ENCODE data around the gene CAMK1D. TPM values are rescaled to one million over a fixed set of nuclear protein-coding genes. Genes with fewer than 3 reads are reported as not detected.
A peak's percentile ranks its signal among the peaks of the same experiment; 100 is the strongest.

Gene CAMK1D
- total and polyA plus RNA-seq, 9 donors: 1.9 to 7.4 (median 3.9) TPM

DNA sequence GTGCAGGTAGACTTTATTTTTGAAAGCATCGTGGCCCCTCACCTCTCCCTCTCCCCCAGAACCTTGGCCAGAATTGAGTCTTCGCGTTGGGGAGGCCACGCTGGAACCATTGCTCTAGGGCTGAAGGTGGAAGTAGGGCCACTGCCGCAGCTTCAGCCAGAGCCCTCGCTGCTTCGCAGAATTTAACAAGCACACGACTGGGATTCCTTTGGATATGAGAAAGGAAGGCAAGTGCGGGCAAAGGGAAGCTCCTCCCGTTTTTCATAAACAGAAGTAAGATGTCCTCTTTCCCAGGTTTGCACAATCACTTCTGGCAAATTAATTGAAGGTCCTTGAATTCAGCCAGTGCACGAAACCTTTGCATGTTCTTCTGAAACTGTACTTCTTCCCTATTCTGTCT lies 484.1 kb downstream of the CAMK1D start:
- WGBS (ENCODE audit: insufficient coverage): 79% methylated on average over 4 of the region's 11 CpGs
- no peaks in the 10 kb centered on the region for H3K9me3 ChIP-seq (replicated peaks; ENCODE audit: control insufficient read depth, low read depth, low read length)
- no peaks in the 10 kb centered on the region for H3K36me3 ChIP-seq (ENCODE audit: control insufficient read depth, insufficient read depth, low read length)
- no peak for DNase-seq
- peaks cover 2% of the 10 kb centered on the region for H3K27me3 ChIP-seq (ENCODE audit: control insufficient read depth, insufficient read depth, low read length)
- no peak overlapping the region for H3K4me3 ChIP-seq (ENCODE audit: low read length)
- peaks cover 3% of the 10 kb centered on the region for H3K4me1 ChIP-seq (ENCODE audit: control insufficient read depth, insufficient read depth, low read length)
- no peak overlapping the region for H3K27ac ChIP-seq (ENCODE audit: low read length)

DNA sequence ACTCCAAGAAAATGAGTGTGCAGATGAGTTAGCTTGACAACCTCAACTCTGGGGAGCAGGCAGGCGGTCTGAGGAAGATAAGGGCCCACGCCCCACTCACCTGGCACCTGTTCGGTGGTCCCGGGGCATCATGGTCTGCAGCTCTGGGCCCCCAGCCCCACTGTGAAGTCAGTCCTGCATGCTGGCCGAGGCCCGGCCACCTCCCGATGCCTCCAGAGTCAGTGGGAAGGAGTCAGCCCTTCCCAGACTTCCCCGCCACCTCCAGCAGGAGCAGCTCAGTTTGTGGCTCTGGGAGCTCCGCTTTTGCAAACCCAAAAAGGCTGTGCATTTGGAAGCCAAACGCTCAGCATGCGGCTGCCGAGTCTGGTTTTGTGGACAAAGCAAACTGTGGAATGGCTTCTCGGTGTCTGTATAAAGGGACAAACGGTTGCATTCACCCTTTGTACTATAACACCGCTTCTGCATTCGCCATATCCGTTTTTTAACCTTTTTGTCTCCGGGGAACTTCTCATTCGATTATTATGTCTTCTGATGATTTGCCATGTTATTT lies 484.8 kb downstream of the CAMK1D start:
- Histone ChIP-seq H3K4me3 (ENCODE audit: low read length) (no peak overlapping the region), H3K36me3 (ENCODE audit: control insufficient read depth, insufficient read depth, low read length) (no peaks in the 10 kb centered on the region), H3K4me1 (ENCODE audit: control insufficient read depth, insufficient read depth, low read length) (peaks cover 5% of the 10 kb centered on the region), H3K27ac (ENCODE audit: low read length) (no peak overlapping the region), H3K27me3 (ENCODE audit: control insufficient read depth, insufficient read depth, low read length) (peaks cover 2% of the 10 kb centered on the region), H3K9me3 (replicated peaks; ENCODE audit: control insufficient read depth, low read depth, low read length) (no peaks in the 10 kb centered on the region)
- DNase-seq: no peak
- 87% methylated on average over 14 of the region's 19 CpGs for WGBS (ENCODE audit: insufficient coverage)

DNA sequence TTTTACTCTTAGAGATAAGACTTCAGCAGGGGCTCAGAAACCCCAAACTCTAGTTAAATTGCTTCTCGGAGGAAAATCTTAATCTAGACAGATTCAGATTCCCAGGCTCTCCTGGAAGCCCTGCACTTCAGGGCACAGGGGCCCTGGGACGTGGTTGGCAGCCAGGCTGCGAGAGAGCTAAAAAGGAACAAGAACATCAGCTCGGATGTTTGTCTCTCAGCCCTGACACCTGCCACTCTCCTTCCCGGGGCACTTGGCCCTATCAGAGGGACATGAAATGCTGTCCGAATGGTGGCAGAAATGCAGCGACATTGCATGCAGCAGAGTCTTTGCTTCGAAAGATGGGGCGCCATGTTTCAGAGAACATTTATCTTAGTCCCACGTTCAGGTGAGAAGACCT lies 485.4 kb downstream of the CAMK1D start:
- H3K36me3 ChIP-seq (ENCODE audit: control insufficient read depth, insufficient read depth, low read length): no peaks in the 10 kb centered on the region
- H3K9me3 ChIP-seq (replicated peaks; ENCODE audit: control insufficient read depth, low read depth, low read length): no peaks in the 10 kb centered on the region
- H3K4me1 ChIP-seq (ENCODE audit: control insufficient read depth, insufficient read depth, low read length): peaks cover 9% of the 10 kb centered on the region
- H3K27ac ChIP-seq (ENCODE audit: low read length): no peak overlapping the region
- DNase-seq: no peak
- 78% methylated on average over 10 of the region's 10 CpGs for WGBS (ENCODE audit: insufficient coverage)
- H3K27me3 ChIP-seq (ENCODE audit: control insufficient read depth, insufficient read depth, low read length): peaks cover 2% of the 10 kb centered on the region
- H3K4me3 ChIP-seq (ENCODE audit: low read length): no peak overlapping the region

DNA sequence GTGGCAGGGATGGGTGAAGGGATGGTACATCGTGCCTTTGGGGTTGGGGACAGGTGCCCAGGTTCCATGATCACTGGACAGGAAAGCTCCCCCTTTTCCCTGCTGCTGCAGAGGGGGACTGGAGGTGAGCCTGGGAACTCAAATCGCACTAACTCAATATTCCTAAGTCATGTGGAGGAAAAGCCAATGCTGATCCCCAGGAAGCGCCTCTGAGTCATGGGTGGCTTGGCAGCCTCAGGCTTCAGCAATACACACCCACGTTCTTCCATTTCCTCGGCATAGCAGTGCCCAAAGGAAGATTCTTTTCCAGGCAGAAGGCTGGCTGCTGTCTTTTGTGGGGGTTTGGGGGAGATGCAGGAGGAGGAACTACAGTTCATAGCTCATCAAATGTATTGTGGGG lies 486.4 kb downstream of the CAMK1D start:
- WGBS (ENCODE audit: insufficient coverage): 33% methylated on average over 1 of the region's 5 CpGs
- DNase-seq: no peak

DNA sequence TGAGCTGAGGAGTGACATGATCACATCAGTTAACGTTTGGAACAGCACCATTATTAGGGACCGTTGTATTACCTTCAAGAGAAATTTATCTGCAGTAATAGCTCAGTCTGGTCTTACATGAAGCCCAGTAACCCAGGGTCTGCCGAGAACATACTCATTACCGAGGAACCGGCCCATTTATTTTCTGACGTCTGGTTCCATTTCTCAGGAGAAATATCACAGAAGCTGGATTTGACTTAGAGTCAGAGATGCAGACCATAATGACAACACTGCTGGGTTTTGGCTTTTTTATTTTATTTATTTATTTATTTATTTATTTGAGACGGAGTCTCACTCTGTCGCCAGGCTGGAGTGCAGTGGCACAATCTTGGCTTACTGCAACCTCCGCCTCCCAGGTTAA lies 489.0 kb downstream of the CAMK1D start:
- DNase-seq: peak; percentile 61
- peaks cover 2% of the 10 kb centered on the region for H3K27me3 ChIP-seq (ENCODE audit: control insufficient read depth, insufficient read depth, low read length)
- no peaks in the 10 kb centered on the region for H3K9me3 ChIP-seq (replicated peaks; ENCODE audit: control insufficient read depth, low read depth, low read length)
- peaks cover 29% of the 10 kb centered on the region for H3K4me1 ChIP-seq (ENCODE audit: control insufficient read depth, insufficient read depth, low read length)
- 95% methylated on average over 2 of the region's 9 CpGs for WGBS (ENCODE audit: insufficient coverage)
- H3K27ac ChIP-seq (ENCODE audit: low read length): no peak overlapping the region
- no peak overlapping the region for H3K4me3 ChIP-seq (ENCODE audit: low read length)
- H3K36me3 ChIP-seq (ENCODE audit: control insufficient read depth, insufficient read depth, low read length): no peaks in the 10 kb centered on the region

More for the DNA sequence above, 486.4 kb downstream of the CAMK1D start:
- Histone ChIP-seq H3K36me3 (ENCODE audit: control insufficient read depth, insufficient read depth, low read length) (no peaks in the 10 kb centered on the region), H3K9me3 (replicated peaks; ENCODE audit: control insufficient read depth, low read depth, low read length) (no peaks in the 10 kb centered on the region), H3K27ac (ENCODE audit: low read length) (no peak overlapping the region), H3K4me3 (ENCODE audit: low read length) (no peak overlapping the region), H3K27me3 (ENCODE audit: control insufficient read depth, insufficient read depth, low read length) (peaks cover 2% of the 10 kb centered on the region), H3K4me1 (ENCODE audit: control insufficient read depth, insufficient read depth, low read length) (peaks cover 19% of the 10 kb centered on the region)

DNA sequence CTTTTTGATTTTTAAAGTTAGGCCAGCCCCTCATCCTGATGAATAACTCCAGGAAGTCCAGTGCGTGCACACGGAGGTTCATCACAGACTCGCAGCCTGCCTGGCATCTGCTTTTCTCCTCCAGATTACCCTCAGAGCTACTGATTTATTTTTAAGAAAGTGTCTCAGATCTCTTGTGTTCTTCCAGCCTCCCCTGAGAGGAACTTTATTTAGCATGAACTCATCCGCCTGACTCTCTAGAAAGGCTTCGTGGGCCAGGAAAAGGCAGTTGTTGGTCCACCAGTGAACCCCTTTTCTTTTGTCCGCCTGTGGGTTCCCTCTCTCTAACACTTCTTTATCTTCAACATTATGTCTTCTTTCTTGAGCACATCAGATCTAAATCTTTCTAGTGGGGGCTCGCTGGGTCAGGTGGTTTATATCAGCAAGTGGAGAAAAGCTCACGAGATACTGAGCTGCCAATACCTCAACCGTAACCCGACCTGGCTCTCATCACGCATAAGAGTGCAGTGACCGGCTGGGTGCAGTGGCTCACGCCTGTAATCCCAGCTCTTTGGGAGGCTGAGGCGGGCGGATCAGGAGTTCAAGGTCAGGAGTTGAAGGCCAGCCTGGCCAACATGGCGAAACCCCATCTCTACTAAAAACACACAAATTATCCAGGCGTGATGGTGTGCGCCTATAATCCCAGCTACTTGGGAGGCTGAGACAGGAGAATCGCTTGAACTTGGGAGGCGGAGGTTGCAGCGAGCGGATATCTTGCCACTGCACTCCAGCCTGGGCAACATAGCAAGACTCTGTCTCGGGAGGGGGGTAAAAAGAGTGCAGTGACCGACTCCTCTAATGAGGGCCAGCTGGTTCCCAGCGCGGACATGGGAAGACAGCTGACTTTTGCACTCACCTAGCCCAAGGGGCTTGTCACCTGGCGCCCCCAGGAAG lies 489.9 kb downstream of the CAMK1D start:
- 63% methylated on average over 17 of the region's 27 CpGs for WGBS (ENCODE audit: insufficient coverage)
- Histone ChIP-seq H3K27ac (ENCODE audit: low read length) (peak overlapping the region; percentile 88), H3K4me1 (ENCODE audit: control insufficient read depth, insufficient read depth, low read length) (peaks cover 33% of the 10 kb centered on the region), H3K4me3 (ENCODE audit: low read length) (no peak overlapping the region), H3K9me3 (replicated peaks; ENCODE audit: control insufficient read depth, low read depth, low read length) (no peaks in the 10 kb centered on the region), H3K27me3 (ENCODE audit: control insufficient read depth, insufficient read depth, low read length) (peaks cover 2% of the 10 kb centered on the region), H3K36me3 (ENCODE audit: control insufficient read depth, insufficient read depth, low read length) (no peaks in the 10 kb centered on the region)
- peak; percentile 51 for DNase-seq

DNA sequence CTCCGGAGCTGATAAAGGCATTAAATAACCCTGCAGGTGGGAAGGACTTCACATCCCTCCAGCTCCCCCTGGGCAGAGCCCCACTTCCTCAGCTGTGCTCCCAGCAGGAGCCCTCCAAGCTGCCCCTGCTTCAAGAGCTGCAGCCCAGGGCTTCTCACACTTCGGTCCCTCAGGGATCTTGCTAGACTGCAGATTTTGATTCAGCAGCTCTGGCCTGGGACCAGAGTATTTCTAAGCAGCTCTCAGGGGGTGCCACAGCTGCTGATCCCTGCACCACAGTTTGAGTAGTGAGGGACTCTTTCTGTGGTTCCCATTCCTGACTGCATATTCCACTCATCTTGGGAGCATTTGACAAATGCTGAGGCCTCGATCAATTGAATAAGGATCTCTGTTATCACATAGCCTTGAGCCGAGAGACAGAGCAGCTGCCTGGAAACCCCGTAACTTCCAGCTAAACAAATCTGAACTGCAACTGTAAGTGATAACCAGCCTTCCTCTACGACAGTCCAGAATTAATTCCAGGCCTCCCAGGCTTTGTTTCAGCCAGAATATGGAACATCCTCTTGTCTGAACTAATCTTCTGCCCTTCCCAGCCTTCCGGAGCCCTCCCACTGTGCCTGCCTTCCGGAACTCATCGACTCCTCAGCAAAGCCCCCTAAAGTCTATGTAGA lies 490.7 kb downstream of the CAMK1D start:
- no peak overlapping the region for H3K4me3 ChIP-seq (ENCODE audit: low read length)
- H3K36me3 ChIP-seq (ENCODE audit: control insufficient read depth, insufficient read depth, low read length): no peaks in the 10 kb centered on the region
- H3K4me1 ChIP-seq (ENCODE audit: control insufficient read depth, insufficient read depth, low read length): peaks cover 41% of the 10 kb centered on the region
- peak overlapping the region; percentile 88 for H3K27ac ChIP-seq (ENCODE audit: low read length)
- WGBS (ENCODE audit: insufficient coverage): 18% methylated on average over 5 of the region's 9 CpGs
- H3K9me3 ChIP-seq (replicated peaks; ENCODE audit: control insufficient read depth, low read depth, low read length): no peaks in the 10 kb centered on the region
- peaks cover 2% of the 10 kb centered on the region for H3K27me3 ChIP-seq (ENCODE audit: control insufficient read depth, insufficient read depth, low read length)
- DNase-seq: peak; percentile 90

DNA sequence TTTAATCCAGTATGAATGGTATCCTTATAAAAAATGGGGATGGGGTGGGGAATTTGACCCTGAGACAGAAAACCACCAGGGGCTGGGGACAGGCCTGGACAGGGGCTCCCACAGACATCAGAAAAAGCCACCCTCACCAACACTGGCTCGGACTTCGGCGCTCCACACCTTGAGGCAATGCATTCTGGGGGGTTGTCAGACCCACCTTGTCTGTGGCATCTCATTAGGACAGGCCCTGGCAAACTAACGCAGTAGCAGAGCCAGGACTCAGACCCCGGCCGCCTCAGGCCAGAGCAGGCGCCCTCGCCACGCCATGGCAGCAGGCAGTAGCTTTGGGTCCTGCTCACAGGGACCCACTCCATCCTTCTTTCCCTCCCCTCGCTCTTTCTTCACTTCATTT lies 492.1 kb downstream of the CAMK1D start:
- no peak for DNase-seq
- 89% methylated on average over 8 of the region's 10 CpGs for WGBS (ENCODE audit: insufficient coverage)
- H3K27ac ChIP-seq (ENCODE audit: low read length): peak overlapping the region; percentile 6
- H3K27me3 ChIP-seq (ENCODE audit: control insufficient read depth, insufficient read depth, low read length): no peaks in the 10 kb centered on the region
- no peak overlapping the region for H3K4me3 ChIP-seq (ENCODE audit: low read length)
- H3K4me1 ChIP-seq (ENCODE audit: control insufficient read depth, insufficient read depth, low read length): peaks cover 40% of the 10 kb centered on the region
- no peaks in the 10 kb centered on the region for H3K9me3 ChIP-seq (replicated peaks; ENCODE audit: control insufficient read depth, low read depth, low read length)
- H3K36me3 ChIP-seq (ENCODE audit: control insufficient read depth, insufficient read depth, low read length): no peaks in the 10 kb centered on the region

DNA sequence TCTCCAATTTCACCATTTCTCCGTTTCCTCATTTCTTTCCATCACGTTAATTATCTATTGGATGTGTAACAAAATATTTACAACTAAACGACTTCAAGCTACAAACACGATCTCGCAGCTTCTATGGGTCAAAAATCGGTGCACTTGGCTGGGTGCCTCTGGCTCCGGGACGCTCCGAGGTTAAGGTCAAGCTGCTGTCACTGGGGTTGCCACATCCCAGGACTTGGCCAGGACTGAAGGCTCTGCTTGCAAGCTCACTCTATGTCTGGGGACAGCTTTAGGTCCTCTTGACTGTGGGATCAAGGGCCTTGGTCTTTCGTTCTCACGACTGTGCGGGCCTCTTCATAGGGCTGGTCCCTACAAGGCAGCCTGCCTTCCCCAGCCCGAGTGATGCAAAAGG lies 492.5 kb downstream of the CAMK1D start:
- no peak overlapping the region for H3K4me3 ChIP-seq (ENCODE audit: low read length)
- H3K4me1 ChIP-seq (ENCODE audit: control insufficient read depth, insufficient read depth, low read length): peaks cover 40% of the 10 kb centered on the region
- no peaks in the 10 kb centered on the region for H3K36me3 ChIP-seq (ENCODE audit: control insufficient read depth, insufficient read depth, low read length)
- no peak for DNase-seq
- WGBS (ENCODE audit: insufficient coverage): 74% methylated on average over 6 of the region's 13 CpGs
- no peak overlapping the region for H3K27ac ChIP-seq (ENCODE audit: low read length)
- no peaks in the 10 kb centered on the region for H3K27me3 ChIP-seq (ENCODE audit: control insufficient read depth, insufficient read depth, low read length)
- H3K9me3 ChIP-seq (replicated peaks; ENCODE audit: control insufficient read depth, low read depth, low read length): no peaks in the 10 kb centered on the region

DNA sequence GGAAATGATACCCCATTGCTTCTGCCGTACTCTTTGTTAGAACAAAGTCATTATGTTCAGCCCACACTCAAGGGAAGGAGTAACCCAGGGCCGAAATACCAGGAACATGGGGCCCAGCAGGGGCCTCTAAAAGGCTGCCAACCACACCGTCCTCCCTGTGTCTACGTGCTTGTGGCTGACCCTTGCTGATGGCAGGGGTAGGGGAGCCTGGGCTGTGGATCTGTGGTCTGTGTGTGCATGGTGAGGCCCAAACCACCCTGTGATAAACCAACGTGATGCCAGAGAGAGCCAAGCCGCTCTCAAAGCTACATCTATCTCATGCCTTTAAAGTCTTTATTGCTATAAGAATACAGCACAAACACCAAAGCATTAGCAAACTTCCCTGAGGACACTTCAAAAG lies 493.0 kb downstream of the CAMK1D start:
- H3K27me3 ChIP-seq (ENCODE audit: control insufficient read depth, insufficient read depth, low read length): no peaks in the 10 kb centered on the region
- no CpG with 5 or more reads among the region's 6 CpGs for WGBS (ENCODE audit: insufficient coverage)
- peaks cover 40% of the 10 kb centered on the region for H3K4me1 ChIP-seq (ENCODE audit: control insufficient read depth, insufficient read depth, low read length)
- H3K27ac ChIP-seq (ENCODE audit: low read length): no peak overlapping the region
- no peak overlapping the region for H3K4me3 ChIP-seq (ENCODE audit: low read length)
- no peak for DNase-seq
- no peaks in the 10 kb centered on the region for H3K9me3 ChIP-seq (replicated peaks; ENCODE audit: control insufficient read depth, low read depth, low read length)
- no peaks in the 10 kb centered on the region for H3K36me3 ChIP-seq (ENCODE audit: control insufficient read depth, insufficient read depth, low read length)
